Measurements from ENCODE around the gene FAM222B. TPM values are rescaled to one million over a fixed set of nuclear protein-coding genes. Genes with fewer than 3 reads are reported as not detected.

FAM222B gene
- total RNA-seq, 1 donor from 2014 or later = 24.3 TPM

DNA sequence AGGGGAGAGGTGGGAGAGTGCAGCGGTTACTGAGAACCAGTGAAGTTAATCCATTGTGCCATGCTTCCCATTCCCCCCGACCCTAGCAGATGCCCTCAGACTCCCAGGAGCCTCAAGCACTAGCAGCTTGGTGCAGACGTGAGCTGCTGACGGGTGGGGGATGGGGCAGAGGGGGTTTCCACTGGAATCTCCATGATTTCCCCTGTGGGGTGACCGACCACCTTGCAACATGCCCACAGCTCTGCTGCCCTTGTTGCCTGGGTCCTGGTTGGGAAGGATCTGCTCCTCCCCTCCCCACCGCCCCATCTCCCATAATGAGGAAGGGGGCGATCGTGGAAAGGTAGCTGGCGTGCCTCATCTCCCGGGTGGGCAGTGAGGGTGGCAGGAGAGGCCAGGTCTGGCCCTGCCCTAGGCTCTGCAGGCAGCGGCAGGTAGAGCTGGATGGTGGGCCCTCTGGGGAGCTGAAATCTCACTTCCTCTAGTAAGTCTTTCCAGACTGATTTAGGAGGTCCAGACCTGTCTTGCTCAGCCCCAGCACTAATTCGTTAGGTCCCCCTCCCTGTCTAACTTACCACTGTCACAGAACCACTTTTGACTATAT, 45.4 kb upstream of the FAM222B start:
- TF ChIP-seq, protein P1, sequence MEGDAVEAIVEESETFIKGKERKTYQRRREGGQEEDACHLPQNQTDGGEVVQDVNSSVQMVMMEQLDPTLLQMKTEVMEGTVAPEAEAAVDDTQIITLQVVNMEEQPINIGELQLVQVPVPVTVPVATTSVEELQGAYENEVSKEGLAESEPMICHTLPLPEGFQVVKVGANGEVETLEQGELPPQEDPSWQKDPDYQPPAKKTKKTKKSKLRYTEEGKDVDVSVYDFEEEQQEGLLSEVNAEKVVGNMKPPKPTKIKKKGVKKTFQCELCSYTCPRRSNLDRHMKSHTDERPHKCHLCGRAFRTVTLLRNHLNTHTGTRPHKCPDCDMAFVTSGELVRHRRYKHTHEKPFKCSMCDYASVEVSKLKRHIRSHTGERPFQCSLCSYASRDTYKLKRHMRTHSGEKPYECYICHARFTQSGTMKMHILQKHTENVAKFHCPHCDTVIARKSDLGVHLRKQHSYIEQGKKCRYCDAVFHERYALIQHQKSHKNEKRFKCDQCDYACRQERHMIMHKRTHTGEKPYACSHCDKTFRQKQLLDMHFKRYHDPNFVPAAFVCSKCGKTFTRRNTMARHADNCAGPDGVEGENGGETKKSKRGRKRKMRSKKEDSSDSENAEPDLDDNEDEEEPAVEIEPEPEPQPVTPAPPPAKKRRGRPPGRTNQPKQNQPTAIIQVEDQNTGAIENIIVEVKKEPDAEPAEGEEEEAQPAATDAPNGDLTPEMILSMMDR (IDR thresholded peaks at IDR 0.05; ENCODE audit: insufficient read depth, low read length, poor library complexity, severe bottlenecking) = no peak
- Histone ChIP-seq H3K4me3 (ENCODE audit: low read depth, low read length) (no peak overlapping the region), H3K27me3 (ENCODE audit: control insufficient read depth, insufficient read depth, low read length) (no peaks in the 10 kb centered on the region), H3K36me3 (ENCODE audit: control insufficient read depth, insufficient read depth, low read length) (no peaks in the 10 kb centered on the region)
- DNase-seq (ENCODE audit: low read depth) = no peak

DNA sequence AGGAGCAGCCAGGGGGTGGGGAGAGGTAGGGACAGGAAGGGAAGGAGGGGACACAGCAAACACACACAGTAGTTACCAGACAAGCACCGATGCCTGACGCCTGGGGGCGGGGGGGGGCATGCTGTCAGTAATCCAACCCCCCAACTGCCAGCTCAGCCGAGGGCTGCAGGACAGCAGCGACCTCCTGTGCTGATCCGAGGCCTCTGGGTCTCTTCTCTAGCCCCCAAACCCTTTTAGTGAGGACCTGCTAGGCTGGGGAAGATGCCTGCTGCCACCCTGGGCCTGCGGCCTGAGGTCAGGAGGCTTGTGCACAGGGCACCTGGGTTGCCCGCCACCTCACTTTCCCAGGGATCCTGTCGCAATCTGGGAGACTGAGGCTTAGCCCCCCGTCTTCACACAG, 43.4 kb upstream of the FAM222B start:
- TF ChIP-seq, protein P1 (IDR thresholded peaks at IDR 0.05; ENCODE audit: insufficient read depth, low read length, poor library complexity, severe bottlenecking) = no peak
- no peaks in the 10 kb centered on the region for H3K27me3 ChIP-seq (ENCODE audit: control insufficient read depth, insufficient read depth, low read length)
- H3K36me3 ChIP-seq (ENCODE audit: control insufficient read depth, insufficient read depth, low read length) = no peaks in the 10 kb centered on the region
- H3K4me3 ChIP-seq (ENCODE audit: low read depth, low read length) = no peak overlapping the region
- no peak for DNase-seq (ENCODE audit: low read depth)

DNA sequence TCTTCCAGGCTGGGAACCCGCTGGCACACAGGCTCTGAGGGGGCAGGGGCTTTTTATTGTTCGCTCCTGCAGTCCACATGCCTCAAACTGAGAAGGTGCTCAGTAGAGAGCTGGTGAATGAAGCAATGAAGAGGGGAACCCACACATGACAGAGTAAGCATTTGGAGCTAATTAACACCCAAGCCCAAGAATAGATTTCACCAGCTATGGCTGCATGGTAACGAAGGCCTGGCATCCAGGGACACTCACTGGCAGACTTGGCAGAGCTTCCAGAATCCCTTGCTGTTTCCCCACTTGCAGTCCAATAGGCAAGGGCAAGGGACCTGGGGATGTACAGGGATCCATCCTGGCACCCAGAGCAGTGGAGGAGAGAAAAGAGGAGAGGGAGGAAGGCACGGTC, 42.8 kb upstream of the FAM222B start:
- no peaks in the 10 kb centered on the region for H3K27me3 ChIP-seq (ENCODE audit: control insufficient read depth, insufficient read depth, low read length)
- no peak for DNase-seq (ENCODE audit: low read depth)
- H3K4me3 ChIP-seq (ENCODE audit: low read depth, low read length) = no peak overlapping the region
- peaks cover 1% of the 10 kb centered on the region for H3K36me3 ChIP-seq (ENCODE audit: control insufficient read depth, insufficient read depth, low read length)
- TF ChIP-seq, protein P1 (IDR thresholded peaks at IDR 0.05; ENCODE audit: insufficient read depth, low read length, poor library complexity, severe bottlenecking) = no peak

DNA sequence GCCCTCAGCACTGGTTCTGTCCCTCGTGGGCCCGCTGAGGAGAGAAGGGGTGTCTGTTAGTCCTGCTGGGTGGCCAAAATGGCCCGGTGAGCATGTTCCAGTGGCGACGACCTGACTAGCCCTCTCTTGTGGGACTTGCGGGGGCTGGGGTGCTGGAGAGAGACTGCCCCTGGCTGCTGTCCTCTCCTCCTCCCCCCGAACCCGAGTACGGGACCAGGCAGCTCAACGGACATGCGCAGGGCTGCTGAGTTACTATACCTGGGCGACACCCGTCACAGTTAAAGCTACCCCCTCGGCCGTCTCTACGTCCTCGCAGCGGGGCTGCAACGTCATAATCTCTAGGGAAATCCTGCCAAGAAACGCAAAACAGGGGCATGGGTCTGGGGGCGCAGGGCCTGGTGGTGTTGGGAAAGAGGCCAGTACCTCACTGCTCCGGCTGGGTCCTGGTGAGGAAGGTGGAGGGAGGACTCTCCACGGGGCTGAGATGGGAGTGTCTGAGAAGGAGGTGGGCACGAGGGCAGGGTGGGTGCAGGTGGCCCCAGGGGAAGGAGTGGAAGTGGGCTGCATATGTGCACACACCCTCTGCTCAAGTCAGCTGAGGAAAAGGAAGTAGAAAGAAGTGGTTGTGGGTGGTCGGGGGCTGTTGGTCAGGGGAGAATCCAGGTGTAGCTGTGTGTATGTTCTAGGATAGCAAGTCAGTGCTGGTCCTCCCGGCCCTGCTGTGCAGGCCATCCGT, 41.5 kb upstream of the FAM222B start:
- Histone ChIP-seq H3K4me3 (ENCODE audit: low read depth, low read length) (no peak overlapping the region), H3K27me3 (ENCODE audit: control insufficient read depth, insufficient read depth, low read length) (no peaks in the 10 kb centered on the region), H3K36me3 (ENCODE audit: control insufficient read depth, insufficient read depth, low read length) (peaks cover 1% of the 10 kb centered on the region)
- TF ChIP-seq, protein P1 (IDR thresholded peaks at IDR 0.05; ENCODE audit: insufficient read depth, low read length, poor library complexity, severe bottlenecking) = no peak
- DNase-seq (ENCODE audit: low read depth) = no peak

DNA sequence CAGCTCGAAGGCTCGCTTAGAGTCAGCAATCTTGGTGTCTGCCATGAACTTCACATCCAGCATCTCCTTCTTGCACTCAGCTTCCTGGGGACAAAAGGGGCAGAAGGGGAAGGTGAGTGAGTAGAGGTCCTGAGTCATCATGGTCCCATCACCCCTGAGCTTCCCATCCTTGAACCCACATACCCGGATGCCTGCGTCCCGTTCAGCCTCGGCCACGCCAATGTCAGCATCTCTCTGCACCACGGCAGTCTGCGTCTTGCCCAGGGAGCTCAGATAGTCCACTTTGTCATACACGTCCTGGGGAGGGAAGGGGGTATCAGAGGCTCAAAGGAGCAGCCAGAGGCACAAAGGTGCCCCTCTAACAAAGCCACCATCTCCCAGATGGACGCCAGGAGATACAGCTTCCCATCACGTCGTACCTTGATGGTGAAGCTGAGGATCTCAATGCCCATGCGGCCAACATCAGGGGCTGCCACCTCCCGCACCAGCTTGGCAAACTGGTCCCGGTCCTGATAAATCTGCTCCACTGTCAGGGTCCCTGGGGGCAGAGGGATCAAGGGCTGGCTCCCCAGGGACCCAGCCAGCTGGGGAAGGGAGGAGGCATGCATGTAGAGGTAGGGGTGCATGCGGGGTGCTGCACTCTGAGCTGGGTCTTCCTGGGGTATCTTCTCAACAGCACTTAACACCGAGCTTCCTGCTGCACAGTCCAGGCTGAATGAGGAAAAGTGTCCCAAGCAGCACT, 39.7 kb upstream of the FAM222B start:
- peaks cover 1% of the 10 kb centered on the region for H3K36me3 ChIP-seq (ENCODE audit: control insufficient read depth, insufficient read depth, low read length)
- no peak for DNase-seq (ENCODE audit: low read depth)
- no peak overlapping the region for H3K4me3 ChIP-seq (ENCODE audit: low read depth, low read length)
- H3K27me3 ChIP-seq (ENCODE audit: control insufficient read depth, insufficient read depth, low read length) = no peaks in the 10 kb centered on the region
- TF ChIP-seq, protein P1 (IDR thresholded peaks at IDR 0.05; ENCODE audit: insufficient read depth, low read length, poor library complexity, severe bottlenecking) = no peak
